Activated naive CD8-positive, alpha-beta T cell treated with anti-CD3 and anti-CD28 coated beads, Interleukin-2, amount 50 U/mL, for 24 hours (primary cell): ENCODE measurements around the gene AZU1.
A peak's percentile ranks its signal among the peaks of the same experiment; 100 is the strongest.
"Not testable (repeated sequence)": the region's sequence is repeated elsewhere in the genome, so short reads cannot be mapped to it uniquely, and the experiment has no call there.

Experiments used
- ATAC-seq: fragments of 150-1000 bp; cut with Tn5 transposase; one replicate; pipeline ENCODE4 v1.10.0; 2021
- DNase-seq: peaks from one replicate; pipeline ENCODE4 v3.0.0; 2021
- H3K27ac Mint-ChIP-seq: one replicate; pipeline ENCODE4 v1.8.0; 2021; ENCODE audit warnings: mild to moderate bottlenecking, mixed read lengths
- H3K27me3 Mint-ChIP-seq: one replicate; pipeline ENCODE4 v1.8.0; 2021; ENCODE audit warnings: mixed read lengths
- H3K36me3 Mint-ChIP-seq: one replicate; pipeline ENCODE4 v1.8.0; 2021; ENCODE audit warnings: low read depth, mixed read lengths
- H3K4me1 Mint-ChIP-seq: one replicate; pipeline ENCODE4 v1.8.0; 2021; ENCODE audit warnings: mixed read lengths
- H3K4me3 Mint-ChIP-seq: one replicate; pipeline ENCODE4 v1.8.0; 2021; ENCODE audit warnings: mild to moderate bottlenecking, moderate library complexity, mixed read lengths
- H3K9me3 Mint-ChIP-seq: one replicate; pipeline ENCODE4 v1.8.0; 2021; ENCODE audit warnings: mixed read lengths

Gene AZU1

GRCh38 chr19:873084-873483 is 45.4 kb downstream of the AZU1 start:
- Mint-ChIP-seq H3K36me3 (peaks cover 4% of the 10 kb centered on the region), H3K27ac (no peak overlapping the region), H3K4me3 (no peak overlapping the region), H3K27me3 (no peaks in the 10 kb centered on the region), H3K4me1 (peaks cover 10% of the 10 kb centered on the region), H3K9me3 (no peaks in the 10 kb centered on the region)
- peak; percentile 79 for ATAC-seq
- DNase-seq, result peak; percentile 72

GRCh38 chr19:873561-874041 is 46.0 kb downstream of the AZU1 start:
- peaks cover 10% of the 10 kb centered on the region for H3K4me1 Mint-ChIP-seq
- peaks cover 4% of the 10 kb centered on the region for H3K36me3 Mint-ChIP-seq
- H3K27ac Mint-ChIP-seq, result no peak overlapping the region
- ATAC-seq, result no peak
- H3K4me3 Mint-ChIP-seq, result no peak overlapping the region
- H3K9me3 Mint-ChIP-seq, result no peaks in the 10 kb centered on the region
- no peak for DNase-seq
- no peaks in the 10 kb centered on the region for H3K27me3 Mint-ChIP-seq

- ATAC-seq, result no peak
- peaks cover 4% of the 10 kb centered on the region for H3K36me3 Mint-ChIP-seq
- no peaks in the 10 kb centered on the region for H3K27me3 Mint-ChIP-seq
- no peaks in the 10 kb centered on the region for H3K9me3 Mint-ChIP-seq
- DNase-seq, result no peak
- H3K4me3 Mint-ChIP-seq, result no peak overlapping the region
- peaks cover 10% of the 10 kb centered on the region for H3K4me1 Mint-ChIP-seq
- H3K27ac Mint-ChIP-seq, result no peak overlapping the region
Observed at GRCh38 chr19:875265-875879, 47.7 kb downstream of the AZU1 start.

- Mint-ChIP-seq H3K27me3 (no peaks in the 10 kb centered on the region), H3K9me3 (no peaks in the 10 kb centered on the region), H3K36me3 (peaks cover 3% of the 10 kb centered on the region), H3K27ac (no peak overlapping the region), H3K4me3 (no peak overlapping the region), H3K4me1 (peaks cover 10% of the 10 kb centered on the region)
- no peak for ATAC-seq
- no peak for DNase-seq
Observed at GRCh38 chr19:876089-876488, 48.5 kb downstream of the AZU1 start.

- no peak for ATAC-seq
- H3K36me3 Mint-ChIP-seq, result no peaks in the 10 kb centered on the region
- no peak overlapping the region for H3K27ac Mint-ChIP-seq
- H3K27me3 Mint-ChIP-seq, result no peaks in the 10 kb centered on the region
- DNase-seq, result no peak
- H3K4me3 Mint-ChIP-seq, result no peak overlapping the region
- H3K4me1 Mint-ChIP-seq, result peaks cover 8% of the 10 kb centered on the region
- H3K9me3 Mint-ChIP-seq, result no peaks in the 10 kb centered on the region
Observed at GRCh38 chr19:876780-877314, 49.2 kb downstream of the AZU1 start.

- not testable (repeated sequence) for H3K9me3 Mint-ChIP-seq, H3K27me3 Mint-ChIP-seq, H3K4me1 Mint-ChIP-seq, H3K36me3 Mint-ChIP-seq, H3K4me3 Mint-ChIP-seq, DNase-seq, H3K27ac Mint-ChIP-seq, ATAC-seq
Observed at GRCh38 chr19:877992-878660, 50.5 kb downstream of the AZU1 start.

- not testable (repeated sequence) for ATAC-seq, H3K36me3 Mint-ChIP-seq, H3K4me1 Mint-ChIP-seq, H3K27me3 Mint-ChIP-seq, H3K9me3 Mint-ChIP-seq, H3K4me3 Mint-ChIP-seq, DNase-seq, H3K27ac Mint-ChIP-seq
Observed at GRCh38 chr19:878751-879561, 51.3 kb downstream of the AZU1 start.

GRCh38 chr19:879711-880438 is 52.2 kb downstream of the AZU1 start:
- DNase-seq (no peak), ATAC-seq (no peak)
- H3K4me3 Mint-ChIP-seq, result no peak overlapping the region
- H3K36me3 Mint-ChIP-seq, result no peaks in the 10 kb centered on the region
- H3K27me3 Mint-ChIP-seq, result no peaks in the 10 kb centered on the region
- H3K9me3 Mint-ChIP-seq, result no peaks in the 10 kb centered on the region
- no peaks in the 10 kb centered on the region for H3K4me1 Mint-ChIP-seq
- no peak overlapping the region for H3K27ac Mint-ChIP-seq
